ENCODE results near the gene EVPL. TPM values are rescaled to one million over a fixed set of nuclear protein-coding genes. Genes with fewer than 3 reads are reported as not detected.
A peak's percentile ranks its signal among the peaks of the same experiment; 100 is the strongest.

The EVPL gene
- total and polyA plus RNA-seq, 2 experiments from 2014 or later: 0.47 to 1.3 TPM

GRCh38 chr17:75959051-75959838 is 67.9 kb downstream of the EVPL start (continued):
- TF ChIP-seq, protein P1, sequence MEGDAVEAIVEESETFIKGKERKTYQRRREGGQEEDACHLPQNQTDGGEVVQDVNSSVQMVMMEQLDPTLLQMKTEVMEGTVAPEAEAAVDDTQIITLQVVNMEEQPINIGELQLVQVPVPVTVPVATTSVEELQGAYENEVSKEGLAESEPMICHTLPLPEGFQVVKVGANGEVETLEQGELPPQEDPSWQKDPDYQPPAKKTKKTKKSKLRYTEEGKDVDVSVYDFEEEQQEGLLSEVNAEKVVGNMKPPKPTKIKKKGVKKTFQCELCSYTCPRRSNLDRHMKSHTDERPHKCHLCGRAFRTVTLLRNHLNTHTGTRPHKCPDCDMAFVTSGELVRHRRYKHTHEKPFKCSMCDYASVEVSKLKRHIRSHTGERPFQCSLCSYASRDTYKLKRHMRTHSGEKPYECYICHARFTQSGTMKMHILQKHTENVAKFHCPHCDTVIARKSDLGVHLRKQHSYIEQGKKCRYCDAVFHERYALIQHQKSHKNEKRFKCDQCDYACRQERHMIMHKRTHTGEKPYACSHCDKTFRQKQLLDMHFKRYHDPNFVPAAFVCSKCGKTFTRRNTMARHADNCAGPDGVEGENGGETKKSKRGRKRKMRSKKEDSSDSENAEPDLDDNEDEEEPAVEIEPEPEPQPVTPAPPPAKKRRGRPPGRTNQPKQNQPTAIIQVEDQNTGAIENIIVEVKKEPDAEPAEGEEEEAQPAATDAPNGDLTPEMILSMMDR (conservative IDR thresholded peaks at IDR 0.05; ENCODE audit: low read depth in 2 of 2): no peak
- no peak for TF ChIP-seq JUNB (IDR thresholded peaks at IDR 0.05; ENCODE audit: unreplicated experiment)
- TF ChIP-seq REST (IDR thresholded peaks at IDR 0.05; ENCODE audit: unreplicated experiment): no peak
- no peak for TF ChIP-seq ZNF114 (CRISPR knock-in tag; IDR thresholded peaks at IDR 0.05)
- no peak for TF ChIP-seq EZH2phosphoT487 (IDR thresholded peaks at IDR 0.05; ENCODE audit: unreplicated experiment)
- TF ChIP-seq STAT1 (IDR thresholded peaks at IDR 0.05; ENCODE audit: unreplicated experiment): no peak
- no peak for TF ChIP-seq NANOG (IDR thresholded peaks at IDR 0.05; ENCODE audit: borderline replicate concordance)
- TF ChIP-seq CREB1 (CRISPR knock-in tag; IDR thresholded peaks at IDR 0.05; ENCODE audit: low read depth): 0 out of 2 replicates have a peak, but pooled peaks have one; percentile 43
- TF ChIP-seq ETS1 (IDR thresholded peaks at IDR 0.05): no peak
- no peak for TF ChIP-seq EZH2 (IDR thresholded peaks at IDR 0.05; ENCODE audit: low read depth, unreplicated experiment)

Other genes with a start within 250 kb of the EVPL start
- 65.2 and 67.0 TPM in 2 replicates for gene UNK, start 242.5 kb downstream of the EVPL start, total RNA-seq (2014; rRNA removed; shearing (Covaris generic))
- 16.6 and 21.8 TPM in 2 replicates for gene UNK, start 242.5 kb downstream of the EVPL start, polyA plus RNA-seq (2016; fragmentation: Nextera tagmentation; extraction: Ambion mirVana)
- 3.8 and 5.9 TPM in 2 replicates for gene UNC13D, start 182.9 kb downstream of the EVPL start, total RNA-seq (2014; rRNA removed; shearing (Covaris generic))
- gene UNC13D, start 182.9 kb downstream of the EVPL start, polyA plus RNA-seq (2016; fragmentation: Nextera tagmentation; extraction: Ambion mirVana): 10.5 and 10.8 TPM in 2 replicates
- 34.9 and 36.2 TPM in 2 replicates for gene WBP2, start 172.0 kb downstream of the EVPL start, total RNA-seq (2014; rRNA removed; shearing (Covaris generic))
- 59.5 and 63.5 TPM in 2 replicates for gene WBP2, start 172.0 kb downstream of the EVPL start, polyA plus RNA-seq (2016; fragmentation: Nextera tagmentation; extraction: Ambion mirVana)
- gene TRIM47, start 148.7 kb downstream of the EVPL start, total RNA-seq (2014; rRNA removed; shearing (Covaris generic)): 9.9 and 12.5 TPM in 2 replicates
- 7.2 TPM in 2 replicates for gene TRIM47, start 148.7 kb downstream of the EVPL start, polyA plus RNA-seq (2016; fragmentation: Nextera tagmentation; extraction: Ambion mirVana)
- 53.8 and 54.0 TPM in 2 replicates for gene TRIM65, start 130.4 kb downstream of the EVPL start, total RNA-seq (2014; rRNA removed; shearing (Covaris generic))
- 13.8 and 15.0 TPM in 2 replicates for gene TRIM65, start 130.4 kb downstream of the EVPL start, polyA plus RNA-seq (2016; fragmentation: Nextera tagmentation; extraction: Ambion mirVana)
- gene MRPL38, start 122.4 kb downstream of the EVPL start, total RNA-seq (2014; rRNA removed; shearing (Covaris generic)): 47.2 and 63.6 TPM in 2 replicates
- gene MRPL38, start 122.4 kb downstream of the EVPL start, polyA plus RNA-seq (2016; fragmentation: Nextera tagmentation; extraction: Ambion mirVana): 86.7 and 90.0 TPM in 2 replicates
- gene FBF1, start 86.3 kb downstream of the EVPL start, total RNA-seq (2014; rRNA removed; shearing (Covaris generic)): 11.8 and 17.4 TPM in 2 replicates
- 8.8 and 9.7 TPM in 2 replicates for gene FBF1, start 86.3 kb downstream of the EVPL start, polyA plus RNA-seq (2016; fragmentation: Nextera tagmentation; extraction: Ambion mirVana)
- 32.8 and 32.9 TPM in 2 replicates for gene ACOX1, start 48.1 kb downstream of the EVPL start, total RNA-seq (2014; rRNA removed; shearing (Covaris generic))
- 11.9 and 12.8 TPM in 2 replicates for gene ACOX1, start 48.1 kb downstream of the EVPL start, polyA plus RNA-seq (2016; fragmentation: Nextera tagmentation; extraction: Ambion mirVana)
- gene TEN1, start 48.1 kb downstream of the EVPL start, total RNA-seq (2014; rRNA removed; shearing (Covaris generic)): 11.3 TPM in 2 replicates
- gene TEN1, start 48.1 kb downstream of the EVPL start, polyA plus RNA-seq (2016; fragmentation: Nextera tagmentation; extraction: Ambion mirVana): 13.2 and 14.1 TPM in 2 replicates
- gene CDK3, start 26.5 kb downstream of the EVPL start, total RNA-seq (2014; rRNA removed; shearing (Covaris generic)): 5.9 and 10.2 TPM in 2 replicates
- gene CDK3, start 26.5 kb downstream of the EVPL start, polyA plus RNA-seq (2016; fragmentation: Nextera tagmentation; extraction: Ambion mirVana): 7.8 and 7.9 TPM in 2 replicates
- gene SRP68, start 45.2 kb upstream of the EVPL start, total RNA-seq (2014; rRNA removed; shearing (Covaris generic)): 60.3 and 62.8 TPM in 2 replicates
- gene SRP68, start 45.2 kb upstream of the EVPL start, polyA plus RNA-seq (2016; fragmentation: Nextera tagmentation; extraction: Ambion mirVana): 30.7 and 34.2 TPM in 2 replicates
- gene GALR2, start 47.5 kb upstream of the EVPL start, total RNA-seq (2014; rRNA removed; shearing (Covaris generic)): 0.70 and 2.2 TPM in 2 replicates
- gene GALR2, start 47.5 kb upstream of the EVPL start, polyA plus RNA-seq (2016; fragmentation: Nextera tagmentation; extraction: Ambion mirVana): 0.50 and 0.80 TPM in 2 replicates
- not detected in 2 replicates for gene ZACN, start 51.9 kb upstream of the EVPL start, total RNA-seq (2014; rRNA removed; shearing (Covaris generic))
- gene ZACN, start 51.9 kb upstream of the EVPL start, polyA plus RNA-seq (2016; fragmentation: Nextera tagmentation; extraction: Ambion mirVana): 0.47 and 0.82 TPM in 2 replicates
- gene EXOC7, start 76.5 kb upstream of the EVPL start, total RNA-seq (2014; rRNA removed; shearing (Covaris generic)): 65.9 and 75.4 TPM in 2 replicates
- 77.4 and 77.5 TPM in 2 replicates for gene EXOC7, start 76.5 kb upstream of the EVPL start, polyA plus RNA-seq (2016; fragmentation: Nextera tagmentation; extraction: Ambion mirVana)
- 8.7 and 12.3 TPM in 2 replicates for gene FOXJ1, start 113.9 kb upstream of the EVPL start, total RNA-seq (2014; rRNA removed; shearing (Covaris generic))
- 2.3 and 2.8 TPM in 2 replicates for gene FOXJ1, start 113.9 kb upstream of the EVPL start, polyA plus RNA-seq (2016; fragmentation: Nextera tagmentation; extraction: Ambion mirVana)
- 11.7 and 13.8 TPM in 2 replicates for gene RNF157, start 213.2 kb upstream of the EVPL start, total RNA-seq (2014; rRNA removed; shearing (Covaris generic))
- 7.8 and 8.5 TPM in 2 replicates for gene RNF157, start 213.2 kb upstream of the EVPL start, polyA plus RNA-seq (2016; fragmentation: Nextera tagmentation; extraction: Ambion mirVana)
- gene UBALD2, start 238.0 kb upstream of the EVPL start, total RNA-seq (2014; rRNA removed; shearing (Covaris generic)): 3.1 and 3.5 TPM in 2 replicates
- gene UBALD2, start 238.0 kb upstream of the EVPL start, polyA plus RNA-seq (2016; fragmentation: Nextera tagmentation; extraction: Ambion mirVana): 2.2 and 3.3 TPM in 2 replicates

All from GM23338 (cell line).